ENCODE measurements around the gene P2RX1.

The P2RX1 gene

DNA sequence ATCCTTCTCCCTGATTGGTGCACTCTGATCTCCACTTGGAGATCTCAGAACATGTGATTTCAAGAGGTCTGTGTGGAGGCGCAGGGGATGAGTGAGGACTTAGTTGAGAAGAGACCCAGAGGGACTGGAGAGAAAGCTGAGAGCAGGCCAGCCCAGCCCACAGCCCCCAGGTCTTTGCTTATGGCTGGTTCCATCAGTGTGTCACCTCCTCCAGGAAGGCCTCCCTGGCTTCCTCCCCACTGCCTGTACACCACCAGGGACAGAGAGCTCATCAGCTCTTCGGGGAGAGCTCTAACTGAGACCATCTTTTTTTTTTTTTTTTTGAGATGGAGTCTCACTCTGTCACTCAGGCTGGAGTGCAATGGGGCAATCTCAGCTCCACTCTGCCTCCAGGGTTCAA lies 3.4 kb downstream of the P2RX1 start:
- Mint-ChIP-seq H3K27ac (no peak overlapping the region), H3K27me3 (peaks cover 25% of the 10 kb centered on the region), H3K4me3 (no peak overlapping the region), H3K4me1 (peaks cover 61% of the 10 kb centered on the region), H3K9me3 (no peaks in the 10 kb centered on the region), H3K36me3 (no peaks in the 10 kb centered on the region)
- CTCF ChIA-PET: interaction anchor here (0.7 to 7.2 kb wide), 21 partner anchors 8 to 160 kb away, joined by 3 to 128 read pairs (median 4); no protein-coding TSS in a partner anchor
- DNase-seq: no peak

DNA sequence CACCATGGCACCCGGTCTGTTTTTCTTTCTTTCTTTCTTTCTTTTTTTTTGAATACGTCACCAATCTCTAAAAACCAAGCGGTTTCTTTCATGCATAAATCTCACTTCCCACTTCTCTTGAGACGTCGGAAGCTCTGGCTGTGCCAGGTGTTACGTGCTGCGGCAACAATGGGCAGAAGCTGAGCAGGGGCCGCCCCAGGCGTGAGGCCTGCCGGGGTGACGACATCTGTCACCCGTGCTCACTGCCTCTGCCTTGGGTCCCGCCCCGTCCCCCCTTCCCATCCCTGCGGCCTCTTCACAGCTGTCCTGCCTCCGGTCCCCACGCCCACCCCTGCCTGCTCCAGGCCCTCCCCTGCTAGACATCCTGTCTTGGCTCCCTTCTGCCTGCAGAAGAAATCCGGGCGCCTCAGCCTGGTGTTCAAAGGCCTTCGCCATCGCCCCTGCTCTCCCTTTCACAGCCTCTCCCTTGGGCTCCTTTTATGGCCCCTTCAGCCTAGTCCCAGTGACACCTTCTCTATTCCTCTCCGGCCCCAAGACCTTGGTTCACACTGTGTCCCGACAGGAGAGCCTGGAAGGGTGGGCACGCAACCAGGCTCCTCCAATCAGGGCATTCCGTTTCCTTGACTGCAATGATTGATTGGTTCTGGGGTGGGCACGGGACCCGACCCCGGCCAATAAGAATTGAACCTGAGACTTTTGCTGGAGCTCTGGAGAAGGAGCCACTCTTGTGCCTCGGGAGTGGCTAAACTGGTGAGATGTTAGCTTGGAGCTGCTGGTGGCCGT lies 4.8 kb downstream of the P2RX1 start:
- H3K4me3 Mint-ChIP-seq: peak overlapping the region; percentile 41
- H3K27ac Mint-ChIP-seq: peak overlapping the region; percentile 87
- DNase-seq: peak; percentile 86
- H3K9me3 Mint-ChIP-seq: no peaks in the 10 kb centered on the region
- H3K4me1 Mint-ChIP-seq: peaks cover 53% of the 10 kb centered on the region
- H3K36me3 Mint-ChIP-seq: no peaks in the 10 kb centered on the region
- H3K27me3 Mint-ChIP-seq: peaks cover 27% of the 10 kb centered on the region
- CTCF ChIA-PET: interaction anchor here (0.6 to 7.2 kb wide), 5 partner anchors 9 to 105 kb away, joined by 3 to 128 read pairs (median 4); partner anchors contain the start of gene NCBP3

GRCh38 chr17:3910420-3911270 lies 5.6 kb downstream of the P2RX1 start:
- CTCF ChIA-PET: interaction anchor here (1.0 to 7.2 kb wide), 4 partner anchors 8 to 106 kb away, joined by 3 to 128 read pairs (median 6); partner anchors contain the start of gene NCBP3
- Mint-ChIP-seq H3K9me3 (no peaks in the 10 kb centered on the region), H3K36me3 (no peaks in the 10 kb centered on the region), H3K4me3 (peak overlapping the region; percentile 41), H3K27me3 (peaks cover 27% of the 10 kb centered on the region), H3K4me1 (peaks cover 45% of the 10 kb centered on the region), H3K27ac (peak overlapping the region; percentile 87)
- no peak for DNase-seq

DNA sequence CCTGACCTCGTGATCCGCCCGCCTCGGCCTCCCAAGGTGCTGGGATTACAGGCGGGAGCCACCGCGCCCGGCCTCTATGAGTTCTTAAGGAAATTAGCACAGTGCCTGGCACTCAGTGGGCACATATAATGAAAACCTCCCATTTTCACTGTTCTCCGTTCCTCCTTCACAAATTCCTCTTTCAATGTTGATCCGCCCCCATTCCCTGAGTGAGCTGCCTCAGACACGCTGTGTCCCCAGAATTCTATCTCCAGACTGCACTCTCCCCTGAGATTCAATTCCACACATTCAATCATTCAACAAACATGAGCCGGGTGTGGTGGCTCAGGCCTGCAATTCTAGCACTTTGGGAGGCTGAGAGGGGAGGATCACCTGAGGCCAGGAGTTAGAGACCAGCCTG lies 7.0 kb downstream of the P2RX1 start:
- no peaks in the 10 kb centered on the region for H3K9me3 Mint-ChIP-seq
- H3K4me1 Mint-ChIP-seq: peaks cover 37% of the 10 kb centered on the region

GRCh38 chr17:3907483-3908216 lies 8.6 kb downstream of the P2RX1 start:
- CTCF ChIA-PET: interaction anchor here (0.5 to 1.9 kb wide), 5 partner anchors 13 to 169 kb away, joined by 3 to 9 read pairs (median 4); no protein-coding TSS in a partner anchor
- Mint-ChIP-seq H3K4me3 (no peak overlapping the region), H3K4me1 (peaks cover 27% of the 10 kb centered on the region), H3K9me3 (no peaks in the 10 kb centered on the region), H3K36me3 (no peaks in the 10 kb centered on the region), H3K27ac (no peak overlapping the region), H3K27me3 (peaks cover 13% of the 10 kb centered on the region)
- DNase-seq: peak; percentile 36

More for the DNA sequence above, 7.0 kb downstream of the P2RX1 start:
- DNase-seq: no peak
- peaks cover 23% of the 10 kb centered on the region for H3K27me3 Mint-ChIP-seq
- H3K4me3 Mint-ChIP-seq: no peak overlapping the region
- H3K27ac Mint-ChIP-seq: no peak overlapping the region
- CTCF ChIA-PET: no interaction called here
- H3K36me3 Mint-ChIP-seq: no peaks in the 10 kb centered on the region

GRCh38 chr17:3906881-3907280 lies 9.4 kb downstream of the P2RX1 start:
- CTCF ChIA-PET: interaction anchor here (1.1 to 1.9 kb wide), 4 partner anchors 12 to 169 kb away, joined by 3 to 9 read pairs (median 4); no protein-coding TSS in a partner anchor
- H3K27ac Mint-ChIP-seq: no peak overlapping the region

GRCh38 chr17:3905017-3905520 lies 11.2 kb downstream of the P2RX1 start:
- no peak for DNase-seq
- H3K4me3 Mint-ChIP-seq: no peak overlapping the region
- peaks cover 11% of the 10 kb centered on the region for H3K27me3 Mint-ChIP-seq
- no peaks in the 10 kb centered on the region for H3K9me3 Mint-ChIP-seq
- CTCF ChIA-PET: interaction anchor here (1.6 kb wide), 2 partner anchors 9 to 168 kb away, joined by 6 to 11 read pairs; no protein-coding TSS in a partner anchor
- no peaks in the 10 kb centered on the region for H3K36me3 Mint-ChIP-seq
- H3K27ac Mint-ChIP-seq: no peak overlapping the region
- H3K4me1 Mint-ChIP-seq: peaks cover 5% of the 10 kb centered on the region

More at GRCh38 chr17:3906881-3907280, 9.4 kb downstream of the P2RX1 start:
- no peak overlapping the region for H3K4me3 Mint-ChIP-seq
- peaks cover 23% of the 10 kb centered on the region for H3K4me1 Mint-ChIP-seq
- peaks cover 9% of the 10 kb centered on the region for H3K27me3 Mint-ChIP-seq
- H3K9me3 Mint-ChIP-seq: no peaks in the 10 kb centered on the region
- no peak for DNase-seq
- H3K36me3 Mint-ChIP-seq: no peaks in the 10 kb centered on the region

- Mint-ChIP-seq H3K27me3 (peaks cover 17% of the 10 kb centered on the region), H3K4me3 (no peak overlapping the region), H3K27ac (no peak overlapping the region), H3K9me3 (no peaks in the 10 kb centered on the region), H3K4me1 (peaks cover 3% of the 10 kb centered on the region), H3K36me3 (no peaks in the 10 kb centered on the region)
- DNase-seq: no peak
- CTCF ChIA-PET: interaction anchor here (1.6 kb wide), 2 partner anchors 9 to 167 kb away, joined by 6 to 11 read pairs; no protein-coding TSS in a partner anchor
These were observed 11.8 kb downstream of the P2RX1 start for GRCh38 chr17:3904501-3904900.

DNA sequence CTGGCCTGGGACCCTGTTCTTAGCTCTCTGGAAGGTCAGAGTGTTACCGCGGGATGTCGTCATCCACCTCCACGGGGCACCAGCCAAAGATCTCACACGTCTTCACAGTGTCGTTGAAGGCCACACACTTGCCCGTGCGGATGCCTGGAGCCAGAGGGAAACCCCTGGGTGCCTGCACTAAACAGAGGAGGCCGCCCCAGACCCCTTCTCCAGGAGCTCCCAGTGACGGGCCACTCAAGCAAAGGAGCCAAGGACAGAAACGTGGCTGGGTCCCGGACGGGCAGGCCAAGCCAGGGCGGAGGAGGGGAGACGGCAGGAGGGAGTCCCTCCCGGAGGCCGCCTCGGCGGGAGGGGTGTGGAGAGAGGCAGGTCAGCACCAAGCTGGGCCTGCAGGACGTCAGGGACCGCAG lies 12.4 kb downstream of the P2RX1 start:
- Mint-ChIP-seq H3K4me1 (no peaks in the 10 kb centered on the region), H3K27me3 (peaks cover 23% of the 10 kb centered on the region), H3K27ac (no peak overlapping the region), H3K4me3 (no peak overlapping the region), H3K36me3 (no peaks in the 10 kb centered on the region), H3K9me3 (no peaks in the 10 kb centered on the region)
- DNase-seq: no peak
- CTCF ChIA-PET: interaction anchor here (1.6 kb wide), 1 partner anchor 10 kb away, joined by 11 read pairs; no protein-coding TSS in a partner anchor

DNA sequence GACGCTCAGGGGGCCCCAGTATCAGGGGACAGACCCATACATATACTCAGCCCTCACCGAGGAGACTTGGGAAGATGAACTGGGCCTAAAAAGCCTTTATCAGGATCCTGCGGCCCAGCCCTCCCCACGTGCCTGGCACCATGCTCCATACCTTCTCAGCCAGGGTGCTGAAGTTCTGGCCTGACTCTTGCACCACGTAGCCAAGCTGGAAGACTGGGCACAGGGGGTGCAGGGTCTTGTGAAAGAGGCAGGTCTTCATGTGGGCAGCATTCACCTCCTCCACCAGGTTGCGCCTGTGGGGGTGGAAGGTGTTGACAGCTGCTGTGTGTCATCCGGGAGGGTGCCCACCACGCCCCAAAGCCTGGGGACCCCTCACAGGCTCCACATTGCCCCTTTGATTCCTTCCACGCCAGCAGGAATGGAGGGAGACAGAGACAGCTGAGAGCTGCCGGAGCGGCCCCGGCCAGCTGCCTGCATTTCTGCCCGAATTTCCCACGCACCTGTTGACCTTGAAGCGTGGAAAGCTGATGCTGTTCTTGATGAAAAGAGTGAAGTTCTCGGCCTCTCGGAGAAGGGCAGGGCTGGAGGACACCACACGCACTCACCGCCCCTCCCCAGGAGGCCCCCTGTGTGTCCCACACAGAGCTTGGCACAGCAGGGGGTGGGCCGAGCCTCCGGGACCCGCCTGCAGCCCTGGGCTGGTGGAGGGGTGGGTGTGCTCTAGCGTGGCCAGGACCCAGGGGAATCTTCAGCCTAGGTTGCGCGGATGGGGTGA lies 13.0 kb downstream of the P2RX1 start:
- no peaks in the 10 kb centered on the region for H3K4me1 Mint-ChIP-seq
- no peak overlapping the region for H3K27ac Mint-ChIP-seq
- no peak for DNase-seq
- H3K27me3 Mint-ChIP-seq: peaks cover 27% of the 10 kb centered on the region
- H3K9me3 Mint-ChIP-seq: no peaks in the 10 kb centered on the region
- H3K36me3 Mint-ChIP-seq: no peaks in the 10 kb centered on the region
- CTCF ChIA-PET: interaction anchor here (1.6 kb wide), 2 partner anchors 10 to 11 kb away, joined by 5 to 11 read pairs; no protein-coding TSS in a partner anchor
- no peak overlapping the region for H3K4me3 Mint-ChIP-seq

DNA sequence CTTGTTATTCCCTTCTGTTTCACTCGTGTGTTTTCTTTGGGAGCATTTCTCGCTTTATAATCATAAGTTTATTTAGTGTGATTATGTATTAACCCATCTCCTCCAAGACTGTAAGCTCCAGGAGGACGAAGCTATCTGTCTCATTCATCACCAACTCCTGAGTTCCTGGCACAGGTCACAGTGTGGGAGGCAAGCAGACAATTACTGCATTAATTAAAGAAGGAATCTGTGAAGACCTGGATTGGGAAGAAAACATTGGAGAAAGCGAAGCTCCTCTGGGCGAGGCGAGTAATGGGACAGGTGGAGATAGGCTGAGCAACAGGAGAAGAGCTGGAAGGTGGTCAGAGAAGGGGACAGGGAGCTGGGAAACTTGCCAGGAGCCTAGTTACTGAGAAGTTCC lies 15.6 kb downstream of the P2RX1 start:
- H3K27ac Mint-ChIP-seq: no peak overlapping the region
- no peak overlapping the region for H3K4me3 Mint-ChIP-seq
- peaks cover 31% of the 10 kb centered on the region for H3K27me3 Mint-ChIP-seq
- DNase-seq: no peak
- no peaks in the 10 kb centered on the region for H3K4me1 Mint-ChIP-seq
- CTCF ChIA-PET: interaction anchor here (0.8 kb wide), 2 partner anchors 12 to 57 kb away, joined by 3 read pairs; no protein-coding TSS in a partner anchor
- H3K36me3 Mint-ChIP-seq: no peaks in the 10 kb centered on the region
- no peaks in the 10 kb centered on the region for H3K9me3 Mint-ChIP-seq

DNA sequence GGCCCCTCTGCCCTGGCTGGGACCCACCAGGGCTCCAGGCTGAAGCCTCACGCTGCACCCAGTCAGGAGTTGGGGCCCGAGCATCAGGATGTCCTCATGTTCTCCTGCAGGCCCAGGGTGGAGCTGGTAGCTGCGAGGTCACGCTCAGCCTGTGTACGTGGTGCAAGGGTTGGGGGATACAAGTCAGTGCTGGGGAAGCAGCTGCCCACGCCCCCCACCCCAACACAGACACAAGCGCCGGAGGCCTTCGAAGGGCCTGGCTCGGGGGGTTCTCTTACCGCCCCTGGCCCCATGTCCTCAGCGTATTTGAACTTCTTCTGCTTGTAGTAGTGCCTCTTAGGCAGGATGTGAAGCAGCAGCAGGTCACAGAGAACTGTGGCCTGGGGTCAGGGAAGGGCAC lies 18.5 kb downstream of the P2RX1 start:
- no peaks in the 10 kb centered on the region for H3K36me3 Mint-ChIP-seq

DNA sequence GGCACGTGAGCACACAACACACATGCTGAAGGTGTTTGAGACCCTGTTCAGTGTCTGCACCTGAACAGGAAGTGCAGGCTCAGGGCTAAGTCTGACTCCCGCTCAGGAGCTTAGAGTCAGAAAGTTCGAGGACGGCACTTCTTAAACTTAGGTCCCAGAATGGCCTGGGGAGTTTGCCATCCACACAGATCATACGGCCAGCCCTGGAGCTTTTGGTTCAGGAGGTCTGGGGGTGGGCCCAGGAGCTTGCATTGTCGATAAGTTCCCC lies 19.4 kb downstream of the P2RX1 start:
- Mint-ChIP-seq H3K4me1 (peaks cover 18% of the 10 kb centered on the region), H3K36me3 (no peaks in the 10 kb centered on the region), H3K27ac (no peak overlapping the region), H3K27me3 (peaks cover 39% of the 10 kb centered on the region), H3K9me3 (no peaks in the 10 kb centered on the region), H3K4me3 (no peak overlapping the region)
- CTCF ChIA-PET: interaction anchor here (0.6 to 1.6 kb wide), 2 partner anchors 33 to 42 kb away, joined by 3 to 6 read pairs; no protein-coding TSS in a partner anchor
- no peak for DNase-seq

More for the DNA sequence above, 18.5 kb downstream of the P2RX1 start:
- H3K27ac Mint-ChIP-seq: no peak overlapping the region
- no peak overlapping the region for H3K4me3 Mint-ChIP-seq
- no peaks in the 10 kb centered on the region for H3K9me3 Mint-ChIP-seq
- H3K4me1 Mint-ChIP-seq: peaks cover 15% of the 10 kb centered on the region
- H3K27me3 Mint-ChIP-seq: peaks cover 35% of the 10 kb centered on the region
- DNase-seq: no peak
- CTCF ChIA-PET: interaction anchor here (0.6 to 1.6 kb wide), 3 partner anchors 16 to 42 kb away, joined by 3 to 6 read pairs (median 3); no protein-coding TSS in a partner anchor
